GM12878 (cell line): ENCODE measurements around the gene ROBO1. TPM values are rescaled to one million over a fixed set of nuclear protein-coding genes. Genes with fewer than 3 reads are reported as not detected.

Experiments
- ATAC-seq: fragments of 200-7000 bp; cut with Tn5 transposase; 3 replicates; pipeline ENCODE4 v1.9.1; 2020; ENCODE audit warnings: mild to moderate bottlenecking, moderate library complexity
- BruUV-seq: library from RNA; stranded (reverse); fragments of 400-500 nt; replicated peaks from 2 replicates; lab custom pipeline; 2021; lab: Mats Ljungman, UMichigan
- CTCF ChIA-PET: fragments of 300-600 bp; sonication (Branson Sonifier 250); formaldehyde crosslinking; extraction: SDS; loops from one replicate; lab custom pipeline; 2021; ENCODE audit warnings: inconsistent platforms; lab: Yijun Ruan, JAX
- POLR2A ChIA-PET: fragments of 350-600 bp; formaldehyde crosslinking; extraction: SDS; loops from one replicate; lab custom pipeline; 2021; ENCODE audit warnings: inconsistent platforms; lab: Charles Lee
- RAD21 ChIA-PET: fragments of 300-600 bp; sonication (Branson Sonifier 250); formaldehyde crosslinking; loops from one replicate; lab custom pipeline; 2023; ENCODE audit warnings: antibody characterized with exemption; ENCODE audit not compliant: unreplicated experiment; lab: Charles Lee
- SMC1A ChIA-PET: fragments of 300-600 bp; sonication (Branson Sonifier 250); formaldehyde crosslinking; loops from one replicate; lab custom pipeline; 2023; ENCODE audit not compliant: unreplicated experiment, uncharacterized antibody; lab: Charles Lee
- DNase-seq: peaks from one replicate; pipeline ENCODE4 v3.0.0-alpha.2; 2011; ENCODE audit warnings: low read depth, low spot score
- FAIRE-seq: peaks from 3 replicates; lab custom pipeline; 2011; peaks lifted over from hg19 to GRCh38; lab: Jason Lieb, UNC
- H2AFZ ChIP-seq: 2 replicates; pipeline ENCODE4 v1.6.0; 2011; ENCODE audit warnings: low read depth, low read length, control low read depth; ENCODE audit not compliant: control insufficient read depth
- H3K27ac ChIP-seq: 2 replicates; pipeline ENCODE4 v1.5.1; 2011; ENCODE audit warnings: control low read depth; ENCODE audit not compliant: control insufficient read depth, insufficient read depth
- H3K27me3 ChIP-seq, 2 experiments: replicated peaks in 1 of 2; 2 replicates each; pipeline versions ENCODE4 v1.6.0 to v1.6.1; 2011; ENCODE audit warnings: low read length in 1 of 2; ENCODE audit not compliant: control insufficient read depth in 2 of 2, insufficient read depth in 2 of 2
- H3K36me3 ChIP-seq, 2 experiments: 2 replicates each; pipeline ENCODE4 v1.5.1; 2011; ENCODE audit warnings: low read length in 1 of 2; ENCODE audit not compliant: control insufficient read depth in 2 of 2, insufficient read depth in 2 of 2
- H3K4me1 ChIP-seq: 2 replicates; pipeline ENCODE4 v1.6.1; 2011; ENCODE audit warnings: mild to moderate bottlenecking, low read length, moderate library complexity, mixed read lengths; ENCODE audit not compliant: control insufficient read depth, insufficient read depth
- H3K4me2 ChIP-seq: 2 replicates; pipeline ENCODE4 v1.6.0; 2011; ENCODE audit warnings: control low read depth; ENCODE audit not compliant: control insufficient read depth, insufficient read depth
- H3K4me3 ChIP-seq: fragments of 200-600 bp; sonication (generic); 2 replicates; pipeline ENCODE4 v1.5.1; 2016
- H3K79me2 ChIP-seq: 2 replicates; pipeline ENCODE4 v1.6.0; 2011; ENCODE audit warnings: low read length; ENCODE audit not compliant: control insufficient read depth, insufficient read depth
- H3K9ac ChIP-seq: 2 replicates; pipeline ENCODE4 v1.8.0; 2011; ENCODE audit warnings: low read length, control low read depth, mixed read lengths; ENCODE audit not compliant: control insufficient read depth, insufficient read depth
- H3K9me3 ChIP-seq: replicated peaks from 3 replicates; pipeline ENCODE4 v1.5.1; 2011; ENCODE audit warnings: mild to moderate bottlenecking, low read length; ENCODE audit not compliant: control insufficient read depth, insufficient read depth
- H4K20me1 ChIP-seq: 2 replicates; pipeline ENCODE4 v1.6.0; 2011; ENCODE audit not compliant: control insufficient read depth, insufficient read depth
- CEBPB ChIP-seq, 2 experiments: fragments of 150-350 bp in 1 of 2; IDR thresholded peaks; 2 replicates each; pipeline ENCODE4 v1.6.1; 2012 to 2014; ENCODE audit warnings: low read depth in 2 of 2, low read length in 2 of 2, borderline replicate concordance in 1 of 2, inconsistent platforms in 1 of 2
- DPF2 ChIP-seq: fragments of 450-650 bp; IDR thresholded peaks from 2 replicates; pipeline ENCODE4 v1.6.1; 2017; ENCODE audit warnings: mild to moderate bottlenecking
- MTA3 ChIP-seq: IDR thresholded peaks from 2 replicates; pipeline ENCODE4 v1.6.1; 2012; ENCODE audit warnings: low read length, inconsistent platforms, borderline replicate concordance
- NRF1 ChIP-seq: conservative IDR thresholded peaks from 2 replicates; pipeline ENCODE4 v1.6.1; 2011; ENCODE audit warnings: mild to moderate bottlenecking, low read depth, low read length, improper control_type of control experiment
- POU2F2 ChIP-seq: IDR thresholded peaks from 3 replicates; pipeline ENCODE4 v1.6.1; 2011; ENCODE audit warnings: low read depth, mild to moderate bottlenecking, low read length, borderline replicate concordance
- RAD51 ChIP-seq: fragments of 450-650 bp; IDR thresholded peaks from 2 replicates; pipeline ENCODE4 v1.6.1; 2016; ENCODE audit warnings: moderate library complexity, mild to moderate bottlenecking, inconsistent platforms
- SMARCA5 ChIP-seq: fragments of 450-650 bp; IDR thresholded peaks from 2 replicates; pipeline ENCODE4 v1.6.1; 2017; ENCODE audit warnings: mild to moderate bottlenecking
- STAT3 ChIP-seq: IDR thresholded peaks from 2 replicates; pipeline ENCODE4 v1.6.1; 2011; ENCODE audit warnings: low read depth, low read length, improper control_type of control experiment
- USF2 ChIP-seq: IDR thresholded peaks from 2 replicates; pipeline ENCODE4 v1.6.1; 2011; ENCODE audit warnings: low read depth, low read length, improper control_type of control experiment, borderline replicate concordance
- ZNF622 ChIP-seq: fragments of 450-650 bp; IDR thresholded peaks from 2 replicates; pipeline ENCODE4 v1.6.1; 2017; ENCODE audit warnings: mild to moderate bottlenecking, inconsistent platforms
- WGBS: methylation state at CpG from one replicate; pipeline ENCODE4 v1.1.6; 2016; ENCODE audit warnings: low lambda C conversion rate; ENCODE audit not compliant: insufficient replicate concordance, insufficient coverage; ENCODE audit errors: missing lambda C conversion rate; 5-methylcytosine and 5-hydroxymethylcytosine counted together
- in situ Hi-C: fragments of 300-500 bp; cut with MboI; formaldehyde crosslinking; loops from 9 replicates; pipeline ENCODE4 v1.14.3; 2018; ENCODE audit warnings: mixed read lengths
- intact Hi-C: fragments of 100-400 bp; cut with micrococcal nuclease; formaldehyde crosslinking; loops from one replicate; pipeline ENCODE4 v1.14.2; 2022; ENCODE audit not compliant: unreplicated experiment
- polyA plus RNA-seq, 11 experiments: library from polyadenylated mRNA; depleted of rRNA in 4 of 11; unstranded in 6 of 11; stranded (reverse) in 5 of 11; fragments of >200 nt; fragmentation: Nextera tagmentation in 4 of 11; fragmentation: Illumina TruSeq in 1 of 11; extraction: Ambion mirVana in 4 of 11; extraction: Trizol in 1 of 11; gene quantifications; 1 replicate in 1 of 11; 2 replicates in 10 of 11; pipeline versions ENCODE4 v1.2.1 to v1.2.3, GENCODE V29; 2011 to 2016; ENCODE audit warnings: inconsistent platforms in 2 of 11, missing spikeins in 2 of 11, low read depth in 1 of 11
- total RNA-seq, 4 experiments: library from RNA; depleted of rRNA in 3 of 4; stranded (reverse); fragments of >200 nt in 3 of 4; fragmentation: Illumina TruSeq in 1 of 4; extraction: Trizol in 1 of 4; gene quantifications; 2 replicates each; pipeline versions ENCODE4 v1.2.1 to v1.2.3, GENCODE V29; 2013 to 2021

ROBO1 gene
- total and polyA plus RNA-seq, 10 of the 15 experiments (the other 5 are each of a cell fraction or from before 2014, with no cell fraction given) = 0.29 to 46.5 (median 1.2) TPM

- peak; percentile 48 for ATAC-seq
- POLR2A ChIA-PET = interaction anchor here (0.9 kb wide), 1 partner anchor 13 kb away, joined by 4 read pairs; no protein-coding TSS in a partner anchor
- CTCF ChIA-PET = interaction anchor here (0.8 to 6.5 kb wide), 4 partner anchors 11 to 84 kb away, joined by 3 to 43 read pairs (median 4); no protein-coding TSS in a partner anchor
- Histone ChIP-seq H3K9ac (no peak overlapping the region), H3K36me3 (no peaks in the 10 kb centered on the region), H3K27me3 (no peaks in the 10 kb centered on the region), H3K79me2 (no peaks in the 10 kb centered on the region), H3K27ac (no peak overlapping the region), H4K20me1 (no peaks in the 10 kb centered on the region), H3K9me3 (no peaks in the 10 kb centered on the region), H3K4me3 (no peak overlapping the region), H3K4me1 (no peaks in the 10 kb centered on the region), H2AFZ (no peak overlapping the region), H3K4me2 (no peak overlapping the region)
- SMC1A ChIA-PET = interaction anchor here (0.5 to 4.6 kb wide), 7 partner anchors 13 to 415 kb away, joined by 3 to 61 read pairs (median 4); no protein-coding TSS in a partner anchor
- no TSS peak for BruUV-seq
- intact Hi-C loops (no loop called here), in situ Hi-C loops (no loop called here)
- WGBS = 43% methylated on average over 6 of the region's 6 CpGs
- RAD21 ChIA-PET = interaction anchor here (1.1 to 2.9 kb wide), 3 partner anchors 12 to 43 kb away, joined by 3 to 35 read pairs (median 3); no protein-coding TSS in a partner anchor
- DNase-seq = no peak
- FAIRE-seq = no peak
- TF ChIP-seq STAT3 (no peak), ZNF622 (no peak), DPF2 (0 out of 2 replicates have a peak, but pooled peaks have one; percentile 67), NRF1 (no peak), USF2 (no peak), SMARCA5 (0 out of 2 replicates have a peak, but pooled peaks have one; percentile 25), CEBPB (IDR thresholded peaks at IDR 0.05; ENCODE audit: borderline replicate concordance in 1 of 2, low read depth in 2 of 2, low read length in 2 of 2) (no peak), POU2F2 (peak; percentile 22; the same call in 1 of the 3 replicates), RAD51 (no peak), MTA3 (no peak)
Measured at GRCh38 chr3:78632925-78633553, 1134.8 kb downstream of the ROBO1 start.
